HEK293 (cell line): ENCODE data around the gene NOS1AP.

Experiments
- AEBP2 ChIP-seq: fragments of 450-650 bp; formaldehyde crosslinking; IDR thresholded peaks from 2 replicates; pipeline ENCODE4 v1.5.1; 2016; ENCODE audit warnings: missing biosample characterization, missing genetic modification characterization, borderline replicate concordance
- MZF1 ChIP-seq: fragments of 450-650 bp; formaldehyde crosslinking; IDR thresholded peaks from 2 replicates; pipeline ENCODE4 v1.5.1; 2017; ENCODE audit warnings: missing biosample characterization, missing genetic modification characterization, borderline replicate concordance
- REST ChIP-seq: fragments of 450-650 bp; formaldehyde crosslinking; IDR thresholded peaks from 2 replicates; pipeline ENCODE4 v1.5.1; 2016; ENCODE audit warnings: missing biosample characterization, missing genetic modification characterization
- TCF7L2 ChIP-seq: IDR thresholded peaks from 2 replicates; pipeline ENCODE4 v1.6.1; 2011; ENCODE audit warnings: low read depth, mild to moderate bottlenecking, inconsistent platforms, low read length, moderate library complexity, borderline replicate concordance
- ZBTB44 ChIP-seq: fragments of 450-650 bp; IDR thresholded peaks from 2 replicates; pipeline ENCODE4 v1.5.1; 2018; ENCODE audit warnings: missing biosample characterization, mild to moderate bottlenecking, missing genetic modification characterization
- ZBTB48 ChIP-seq: fragments of 450-650 bp; formaldehyde crosslinking; IDR thresholded peaks from 2 replicates; pipeline ENCODE4 v1.5.1; 2016; ENCODE audit warnings: missing biosample characterization, missing genetic modification characterization
- ZNF133 ChIP-seq: fragments of 450-650 bp; formaldehyde crosslinking; IDR thresholded peaks from 2 replicates; pipeline ENCODE4 v1.5.1; 2016; ENCODE audit warnings: missing biosample characterization, missing genetic modification characterization
- ZNF24 ChIP-seq: fragments of 450-650 bp; formaldehyde crosslinking; IDR thresholded peaks from 2 replicates; pipeline ENCODE4 v1.5.1; 2016; ENCODE audit warnings: missing biosample characterization, missing genetic modification characterization
- ZNF280D ChIP-seq: fragments of 450-650 bp; formaldehyde crosslinking; IDR thresholded peaks from 2 replicates; pipeline ENCODE4 v1.5.1; 2016; ENCODE audit warnings: missing biosample characterization, missing genetic modification characterization
- ZNF341 ChIP-seq: fragments of 450-650 bp; formaldehyde crosslinking; IDR thresholded peaks from 2 replicates; pipeline ENCODE4; 2016; ENCODE audit warnings: low read depth, missing biosample characterization, missing genetic modification characterization
- ZNF488 ChIP-seq: fragments of 450-650 bp; formaldehyde crosslinking; IDR thresholded peaks from 2 replicates; pipeline ENCODE4 v1.5.1; 2016; ENCODE audit warnings: missing biosample characterization, missing genetic modification characterization
- ZNF513 ChIP-seq: fragments of 450-650 bp; IDR thresholded peaks from 2 replicates; pipeline ENCODE4 v1.5.1; 2018; ENCODE audit warnings: missing biosample characterization, missing genetic modification characterization
- ZNF518A ChIP-seq: fragments of 450-650 bp; formaldehyde crosslinking; conservative IDR thresholded peaks from 2 replicates; pipeline ENCODE4 v1.5.1; 2016; ENCODE audit warnings: low read depth, missing biosample characterization, missing genetic modification characterization
- ZNF529 ChIP-seq: fragments of 450-650 bp; formaldehyde crosslinking; IDR thresholded peaks from 2 replicates; pipeline ENCODE4 v1.5.1; 2017; ENCODE audit warnings: missing genetic modification characterization, missing biosample characterization; ENCODE audit not compliant: insufficient replicate concordance
- ZNF549 ChIP-seq: fragments of 450-650 bp; IDR thresholded peaks from 2 replicates; pipeline ENCODE4 v1.5.1; 2018; ENCODE audit warnings: missing biosample characterization, missing genetic modification characterization, mild to moderate bottlenecking, inconsistent platforms, moderate library complexity
- ZNF596 ChIP-seq: fragments of 450-650 bp; IDR thresholded peaks from 2 replicates; pipeline ENCODE4 v1.5.0; 2018; ENCODE audit warnings: missing biosample characterization, mild to moderate bottlenecking, missing genetic modification characterization, moderate library complexity
- ZNF623 ChIP-seq: fragments of 450-650 bp; formaldehyde crosslinking; IDR thresholded peaks from 2 replicates; pipeline ENCODE4 v1.5.1; 2016; ENCODE audit warnings: missing biosample characterization, missing genetic modification characterization
- ZNF776 ChIP-seq: fragments of 450-650 bp; formaldehyde crosslinking; IDR thresholded peaks from 2 replicates; pipeline ENCODE4 v1.5.0; 2017; ENCODE audit warnings: missing biosample characterization, missing genetic modification characterization, borderline replicate concordance
- ZNF843 ChIP-seq: fragments of 450-650 bp; formaldehyde crosslinking; IDR thresholded peaks from 2 replicates; pipeline ENCODE4 v1.5.1; 2016; ENCODE audit warnings: missing biosample characterization, missing genetic modification characterization

Gene NOS1AP

GRCh38 chr1:162349635-162350330 lies 280.3 kb downstream of the NOS1AP start (continued):
- TF ChIP-seq REST (tag by site-specific recombination) = no peak
- TF ChIP-seq ZNF341 (tag by site-specific recombination) = no peak
- TF ChIP-seq MZF1 (tag by site-specific recombination) = no peak
- TF ChIP-seq ZNF280D (tag by site-specific recombination) = no peak
- TF ChIP-seq ZNF843 (tag by site-specific recombination) = peak; percentile 53
- TF ChIP-seq ZBTB44 = no peak
- no peak for TF ChIP-seq ZNF518A (tag by site-specific recombination)
- TF ChIP-seq AEBP2 (tag by site-specific recombination) = no peak
- no peak for TF ChIP-seq ZNF549 (tag by site-specific recombination)
- TF ChIP-seq ZNF623 (tag by site-specific recombination) = no peak
- TF ChIP-seq ZBTB48 (tag by site-specific recombination) = no peak
- TF ChIP-seq ZNF776 (tag by site-specific recombination) = no peak
- no peak for TF ChIP-seq ZNF24
- TF ChIP-seq TCF7L2 = peak; percentile 24; the same call in 1 of the 2 replicates
- no peak for TF ChIP-seq ZNF513 (tag by site-specific recombination)
- TF ChIP-seq ZNF133 (tag by site-specific recombination) = no peak
- no peak for TF ChIP-seq ZNF488 (tag by site-specific recombination)
- TF ChIP-seq ZNF529 (tag by site-specific recombination) = no peak
- TF ChIP-seq ZNF596 (tag by site-specific recombination) = no peak
